IgD-negative memory B cell (primary cell): ENCODE results near the gene ZNF579. TPM values are rescaled to one million over a fixed set of nuclear protein-coding genes. Genes with fewer than 3 reads are reported as not detected.
A peak's percentile ranks its signal among the peaks of the same experiment; 100 is the strongest.
"Not testable (repeated sequence)": the region's sequence is repeated elsewhere in the genome, so short reads cannot be mapped to it uniquely, and the experiment has no call there.

Experiments used
- H3K27ac Mint-ChIP-seq, 3 donors: one replicate each; pipeline ENCODE4 v1.8.0; 2020 to 2022; ENCODE audit warnings: mild to moderate bottlenecking in 3 of 3, mixed read lengths in 3 of 3, moderate library complexity in 1 of 3
- H3K27me3 Mint-ChIP-seq: one replicate; pipeline ENCODE4 v1.8.0; 2021; ENCODE audit warnings: mixed read lengths
- H3K36me3 Mint-ChIP-seq: one replicate; pipeline ENCODE4 v1.8.0; 2020; ENCODE audit warnings: mild to moderate bottlenecking, mixed read lengths
- H3K4me1 Mint-ChIP-seq, 3 donors: one replicate each; pipeline ENCODE4 v1.8.0; 2020 to 2022; ENCODE audit warnings: mixed read lengths in 3 of 3, mild to moderate bottlenecking in 1 of 3
- H3K4me3 Mint-ChIP-seq, 4 donors: one replicate each; pipeline ENCODE4 v1.8.0; 2020 to 2022; ENCODE audit warnings: mild to moderate bottlenecking in 4 of 4, mixed read lengths in 4 of 4, moderate library complexity in 3 of 4
- H3K9me3 Mint-ChIP-seq, 3 donors: one replicate each; pipeline ENCODE4 v1.8.0; 2020 to 2021; ENCODE audit warnings: mixed read lengths in 3 of 3, mild to moderate bottlenecking in 1 of 3
- polyA plus RNA-seq: library from polyadenylated mRNA; unstranded; fragments of 300-500 nt; fragmentation: Illumina TruSeq; gene quantifications from one replicate; pipeline ENCODE4 v1.2.3, GENCODE V29; 2021

The ZNF579 gene
- polyA plus RNA-seq, 1 donor from 2014 or later = 0.79 TPM

DNA sequence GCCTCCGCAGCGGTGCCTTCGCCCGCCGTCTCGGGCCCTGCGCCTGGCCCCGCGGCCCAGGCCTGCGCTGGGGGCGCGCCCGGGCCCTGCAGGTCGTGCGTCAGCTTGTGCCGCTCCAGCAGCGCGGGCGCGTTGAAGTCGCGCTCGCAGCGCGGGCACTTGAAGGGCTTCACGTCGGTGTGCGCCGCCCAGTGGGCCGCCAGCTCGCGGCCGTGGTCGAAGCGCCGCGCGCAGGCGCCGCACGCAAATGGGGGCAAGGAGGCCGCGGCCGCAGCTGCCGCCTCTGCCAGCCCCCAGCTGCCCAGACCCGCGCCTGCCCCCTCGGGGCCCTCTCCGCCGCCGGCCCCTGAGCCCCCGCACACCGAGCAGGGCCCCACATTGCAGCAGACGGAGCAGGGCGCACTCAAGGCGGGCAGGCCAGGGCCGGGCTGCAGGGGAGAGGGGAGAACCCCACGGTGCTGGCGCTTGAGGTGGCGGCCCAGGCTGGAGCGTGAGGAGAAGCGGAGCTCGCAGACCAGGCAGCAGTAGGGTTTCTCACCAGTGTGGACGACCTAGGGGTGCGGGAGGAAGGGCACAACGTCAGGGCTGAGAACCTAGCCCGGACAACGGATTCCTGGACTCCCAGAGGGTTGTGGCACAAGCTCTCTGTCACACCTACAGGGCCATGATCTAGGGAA is 12.6 kb upstream of the ZNF579 start:
- H3K36me3 Mint-ChIP-seq = peaks cover 21% of the 10 kb centered on the region
- peaks cover 0 to 5% (median 3%) of the 10 kb centered on the region in 3 donors for H3K4me1 Mint-ChIP-seq
- H3K27me3 Mint-ChIP-seq = peaks cover 5% of the 10 kb centered on the region
- H3K27ac Mint-ChIP-seq = no peak overlapping the region
- H3K4me3 Mint-ChIP-seq = no peak overlapping the region
- H3K9me3 Mint-ChIP-seq = peaks cover 0 to 10% (median 0%) of the 10 kb centered on the region in 3 donors

DNA sequence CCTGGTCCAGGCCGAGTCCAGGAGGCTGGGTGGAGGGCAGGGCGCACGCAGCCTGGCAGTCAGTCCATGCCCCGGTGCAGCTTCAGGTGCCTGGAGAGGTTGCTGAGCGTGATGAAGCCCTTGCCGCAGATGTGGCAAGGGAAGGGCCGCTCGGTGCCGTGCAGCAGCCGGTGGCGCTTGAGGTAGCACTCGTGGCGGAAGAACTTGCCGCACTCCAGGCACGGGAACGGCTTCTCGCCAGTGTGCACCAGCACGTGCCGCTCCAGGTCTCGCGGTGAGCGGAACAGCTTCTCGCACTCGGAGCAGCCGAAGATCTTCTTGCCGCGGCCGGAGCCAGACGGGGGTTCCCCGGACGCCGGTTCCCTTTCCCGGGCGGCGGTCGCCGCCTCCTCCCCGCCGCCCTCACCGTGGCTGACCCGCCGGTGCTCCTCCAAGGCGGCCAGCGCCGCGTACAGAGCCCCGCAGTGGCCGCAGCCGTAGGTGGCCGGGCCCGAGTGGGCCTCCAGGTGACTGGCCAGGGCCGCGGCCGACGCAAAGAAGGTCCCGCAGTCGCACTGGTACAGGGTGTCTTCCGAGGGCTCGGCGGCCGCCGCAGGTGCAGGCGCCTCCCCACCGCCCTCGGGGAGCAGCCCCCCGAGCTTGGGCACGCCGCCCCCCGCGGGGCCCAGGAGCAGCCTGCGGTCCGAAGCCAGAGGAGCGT is 11.9 kb upstream of the ZNF579 start:
- Mint-ChIP-seq H3K4me1 (peaks cover under 1 to 5% (median 3%) of the 10 kb centered on the region in 3 donors), H3K9me3 (peaks cover 0 to 10% (median 0%) of the 10 kb centered on the region in 3 donors), H3K4me3 (no peak overlapping the region), H3K27ac (no peak overlapping the region), H3K36me3 (peaks cover 21% of the 10 kb centered on the region), H3K27me3 (peaks cover 5% of the 10 kb centered on the region)

DNA sequence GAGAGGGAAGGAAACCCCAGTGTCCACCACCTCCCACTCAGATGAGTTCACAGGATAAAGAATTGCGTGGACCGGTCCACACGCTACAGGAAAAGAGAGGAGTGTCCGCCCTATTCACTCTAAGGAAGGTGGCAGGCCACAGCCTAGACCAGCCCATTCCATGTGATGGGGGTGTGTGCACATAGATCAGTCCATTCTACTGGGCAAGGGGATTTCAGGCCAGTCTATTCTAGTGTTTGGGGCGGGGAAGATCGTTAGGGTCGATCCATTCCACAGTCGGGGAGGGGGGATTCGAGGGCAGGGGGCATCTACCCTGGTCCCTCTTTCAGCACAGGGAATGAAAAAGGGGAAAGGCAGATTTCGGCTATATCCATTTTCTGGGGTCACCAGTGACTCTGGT is 10.9 kb upstream of the ZNF579 start:
- Mint-ChIP-seq H3K4me1 (peaks cover 5 to 11% (median 11%) of the 10 kb centered on the region in 3 donors), H3K9me3 (peaks cover 0 to 10% (median 0%) of the 10 kb centered on the region in 3 donors), H3K27ac (no peak overlapping the region), H3K36me3 (peaks cover 18% of the 10 kb centered on the region), H3K4me3 (no peak overlapping the region), H3K27me3 (peaks cover 10% of the 10 kb centered on the region)

DNA sequence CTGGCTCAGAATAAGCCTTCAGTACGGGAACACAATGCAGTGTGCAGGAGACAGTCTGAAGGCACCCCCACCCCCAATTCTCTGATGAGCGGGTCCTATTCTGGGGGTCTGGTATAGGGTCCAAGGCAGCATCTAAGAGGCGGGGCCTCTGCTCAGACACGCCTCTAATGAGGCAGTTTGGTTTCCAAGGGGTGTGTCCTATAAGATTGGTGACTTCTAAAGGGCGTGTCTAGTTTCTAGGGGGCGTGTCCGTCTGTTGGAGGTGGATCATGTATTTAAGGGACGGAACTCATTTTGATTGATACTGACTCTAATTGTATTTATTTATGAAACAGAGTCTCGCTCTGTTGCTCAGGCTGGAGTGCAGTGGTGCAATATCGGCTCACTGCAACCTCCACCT is 10.0 kb upstream of the ZNF579 start:
- Mint-ChIP-seq H3K4me3 (peak overlapping the region in 1 of 4 donors; percentile 68), H3K27me3 (peaks cover 11% of the 10 kb centered on the region), H3K27ac (no peak overlapping the region), H3K36me3 (peaks cover 16% of the 10 kb centered on the region), H3K4me1 (peaks cover 9 to 15% (median 11%) of the 10 kb centered on the region in 3 donors), H3K9me3 (peaks cover 0 to 8% (median 0%) of the 10 kb centered on the region in 3 donors)

DNA sequence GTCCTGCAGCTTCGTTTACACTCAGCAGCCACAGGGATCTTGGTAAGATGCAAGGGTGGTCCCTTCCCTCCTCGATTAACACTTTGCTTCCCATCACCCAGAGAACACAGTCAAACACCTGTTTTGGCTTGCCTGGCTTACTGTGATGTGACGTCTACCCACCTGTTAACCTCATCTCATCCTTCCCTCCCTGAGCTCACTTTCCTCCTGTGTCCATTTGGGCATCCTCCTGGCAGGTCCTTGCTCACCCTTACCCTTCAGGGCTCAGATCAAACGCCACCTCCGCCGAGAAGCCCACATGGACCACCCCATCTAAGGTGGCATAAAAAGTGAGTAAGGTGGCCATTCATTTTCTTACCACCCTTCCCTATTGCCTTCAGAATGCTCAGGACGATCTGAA is 9.5 kb upstream of the ZNF579 start:
- Mint-ChIP-seq H3K9me3 (peaks cover 0 to 4% (median 0%) of the 10 kb centered on the region in 3 donors), H3K27me3 (peaks cover 11% of the 10 kb centered on the region), H3K27ac (peak overlapping the region in 1 of 3 donors; percentile 33), H3K4me3 (no peak overlapping the region), H3K4me1 (peaks cover 14 to 19% (median 15%) of the 10 kb centered on the region in 3 donors), H3K36me3 (peaks cover 11% of the 10 kb centered on the region)

DNA sequence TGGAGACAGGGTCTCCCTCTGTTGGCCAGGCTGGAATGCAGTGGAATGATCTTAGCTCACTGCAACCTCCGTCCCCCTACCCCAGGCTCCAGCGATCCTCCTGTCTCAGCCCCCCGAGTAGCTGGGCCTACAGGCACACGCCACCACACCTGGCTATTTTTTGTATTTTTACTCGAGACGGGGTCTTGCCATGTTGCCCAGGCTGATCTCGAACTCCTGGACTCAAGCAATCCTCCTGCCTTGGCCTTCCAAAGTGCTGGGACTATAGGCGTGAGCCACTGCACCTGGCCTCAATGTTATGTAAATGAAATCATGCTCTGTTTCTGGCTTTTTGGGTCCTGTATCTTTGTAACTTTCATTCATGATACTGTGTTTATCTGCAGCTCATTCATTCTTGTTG is 8.1 kb upstream of the ZNF579 start:
- H3K36me3 Mint-ChIP-seq = peaks cover 6% of the 10 kb centered on the region
- H3K27ac Mint-ChIP-seq = peak overlapping the region in 1 of 3 donors; percentile 25
- H3K27me3 Mint-ChIP-seq = peaks cover 11% of the 10 kb centered on the region
- peak overlapping the region in 2 of 4 donors; percentile 16 to 52 for H3K4me3 Mint-ChIP-seq
- H3K9me3 Mint-ChIP-seq = no peaks in the 10 kb centered on the region
- peaks cover 12 to 18% (median 18%) of the 10 kb centered on the region in 3 donors for H3K4me1 Mint-ChIP-seq

DNA sequence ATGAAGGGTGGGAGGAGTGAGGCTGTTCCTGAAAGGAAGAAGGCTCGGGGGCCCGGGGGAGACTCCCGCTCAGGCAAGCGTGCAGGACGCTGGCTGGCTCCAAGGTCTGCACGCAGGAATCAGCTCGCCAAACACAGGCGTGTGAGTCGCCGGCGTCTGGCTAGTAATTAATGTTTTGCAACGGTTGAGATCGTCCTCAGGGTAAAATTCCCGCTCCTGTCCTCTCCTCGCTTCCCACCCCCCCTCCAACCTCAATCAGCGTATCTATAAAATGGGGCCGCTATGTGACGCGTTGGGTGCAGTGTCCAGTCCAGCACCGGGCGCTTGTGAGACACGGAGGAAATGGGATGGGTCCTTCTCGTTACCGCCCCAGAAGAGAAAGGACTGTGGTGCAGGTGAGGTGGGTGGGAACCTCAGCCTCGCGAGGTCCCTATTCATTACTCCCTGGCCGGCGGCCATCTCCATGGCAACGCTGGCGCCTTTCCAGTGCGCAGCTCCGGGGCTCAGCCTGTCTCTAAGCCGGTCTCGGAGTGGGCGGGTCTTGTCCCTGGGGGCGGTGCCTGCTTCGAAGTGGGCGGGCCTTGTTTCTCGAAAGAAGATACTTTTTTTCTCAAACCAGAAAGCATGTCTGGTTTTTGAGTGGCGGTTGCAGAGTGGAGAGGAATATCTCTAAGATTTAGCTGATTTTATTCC is 6.5 kb upstream of the ZNF579 start:
- H3K4me3 Mint-ChIP-seq = peak overlapping the region; percentile 81 to 95 (median 88)

DNA sequence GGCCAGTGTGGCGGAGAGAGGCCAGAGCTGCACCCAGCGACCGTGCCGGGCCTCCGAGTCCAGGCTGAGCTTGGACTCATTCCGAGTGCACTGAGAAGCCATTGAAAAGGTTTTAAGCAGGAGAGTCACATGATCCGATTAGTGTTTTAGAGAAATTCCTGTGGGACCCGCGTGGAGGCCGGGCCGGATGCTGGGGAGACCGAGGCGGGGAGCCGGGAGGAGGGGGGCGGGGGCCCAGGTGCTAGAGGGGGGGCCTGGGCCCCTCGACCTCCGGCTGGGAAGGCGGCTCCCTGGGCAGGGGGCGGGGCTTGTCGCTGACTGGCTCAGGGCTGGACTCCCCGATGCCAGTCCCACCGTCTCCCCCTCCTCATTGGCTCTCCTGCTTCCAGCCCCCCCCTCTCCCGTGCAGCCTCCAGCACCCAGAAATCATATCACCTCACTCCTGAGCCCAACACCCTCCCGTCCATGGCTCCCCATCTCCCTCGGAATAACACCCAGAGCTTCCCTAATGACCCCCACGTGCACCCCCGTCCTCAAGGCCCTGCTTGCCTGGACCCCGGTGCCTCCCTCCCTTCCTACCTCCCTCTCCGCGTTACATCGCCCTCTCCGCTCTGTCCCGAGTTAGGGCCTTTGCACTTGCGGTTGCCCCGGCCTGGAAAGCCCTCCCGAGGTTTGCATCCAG is 5.2 kb upstream of the ZNF579 start:
- Mint-ChIP-seq H3K9me3 (no peaks in the 10 kb centered on the region), H3K4me1 (peaks cover 12 to 28% (median 18%) of the 10 kb centered on the region in 3 donors), H3K27me3 (peaks cover 7% of the 10 kb centered on the region), H3K4me3 (peak overlapping the region; percentile 63 to 87 (median 75)), H3K36me3 (no peaks in the 10 kb centered on the region), H3K27ac (peak overlapping the region; percentile 31 to 71 (median 58))

More for the DNA sequence above, 6.5 kb upstream of the ZNF579 start:
- H3K27me3 Mint-ChIP-seq = peaks cover 11% of the 10 kb centered on the region
- H3K36me3 Mint-ChIP-seq = peaks cover 4% of the 10 kb centered on the region
- peak overlapping the region; percentile 63 to 78 (median 72) for H3K27ac Mint-ChIP-seq
- H3K4me1 Mint-ChIP-seq = peaks cover 12 to 19% (median 18%) of the 10 kb centered on the region in 3 donors
- H3K9me3 Mint-ChIP-seq = no peaks in the 10 kb centered on the region

DNA sequence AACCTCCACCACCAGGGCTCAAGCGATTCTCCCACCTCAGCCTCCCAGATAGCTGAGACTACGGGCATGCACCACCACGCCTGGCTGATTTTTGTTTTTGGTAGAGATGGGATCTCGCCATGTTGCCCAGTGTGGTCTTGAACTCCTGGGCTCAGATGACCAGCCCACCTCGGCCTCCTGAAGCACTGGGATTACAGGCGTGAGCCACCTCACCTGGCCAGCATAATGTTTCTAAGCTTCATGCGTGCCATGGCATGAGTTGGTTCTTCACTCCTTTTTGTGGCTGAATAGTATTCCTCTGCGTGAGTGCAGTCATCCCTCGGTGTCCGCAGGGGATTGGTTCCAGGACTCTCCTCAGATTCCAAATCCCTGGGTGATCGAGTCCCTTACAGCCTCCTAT is 4.2 kb upstream of the ZNF579 start:
- no peaks in the 10 kb centered on the region for H3K36me3 Mint-ChIP-seq
- peak overlapping the region in 1 of 4 donors; percentile 71 for H3K4me3 Mint-ChIP-seq
- peaks cover 12 to 30% (median 19%) of the 10 kb centered on the region in 3 donors for H3K4me1 Mint-ChIP-seq
- H3K9me3 Mint-ChIP-seq = no peaks in the 10 kb centered on the region
- H3K27ac Mint-ChIP-seq = peak overlapping the region in 1 of 3 donors; percentile 58
- peaks cover 6% of the 10 kb centered on the region for H3K27me3 Mint-ChIP-seq

DNA sequence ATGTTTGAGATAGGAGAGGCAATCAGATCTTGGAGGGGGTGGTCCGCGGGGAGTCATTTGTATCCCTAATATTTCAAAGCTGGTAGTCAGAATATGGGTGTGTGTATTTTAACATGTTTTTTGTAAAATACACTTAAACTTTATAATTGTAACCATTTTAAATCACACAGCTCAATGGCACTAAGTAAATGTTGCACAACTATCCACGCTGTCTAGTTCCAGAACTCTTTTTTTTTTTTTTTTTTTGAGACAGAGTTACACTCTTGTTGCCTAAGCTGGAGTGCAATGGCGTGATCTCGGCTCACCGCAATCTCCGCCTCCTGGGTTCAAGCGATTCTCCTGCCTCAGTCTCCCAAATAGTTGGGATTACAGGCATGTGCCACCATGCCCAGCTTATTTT is 3.2 kb upstream of the ZNF579 start:
- H3K27me3 Mint-ChIP-seq = not testable (repeated sequence)

DNA sequence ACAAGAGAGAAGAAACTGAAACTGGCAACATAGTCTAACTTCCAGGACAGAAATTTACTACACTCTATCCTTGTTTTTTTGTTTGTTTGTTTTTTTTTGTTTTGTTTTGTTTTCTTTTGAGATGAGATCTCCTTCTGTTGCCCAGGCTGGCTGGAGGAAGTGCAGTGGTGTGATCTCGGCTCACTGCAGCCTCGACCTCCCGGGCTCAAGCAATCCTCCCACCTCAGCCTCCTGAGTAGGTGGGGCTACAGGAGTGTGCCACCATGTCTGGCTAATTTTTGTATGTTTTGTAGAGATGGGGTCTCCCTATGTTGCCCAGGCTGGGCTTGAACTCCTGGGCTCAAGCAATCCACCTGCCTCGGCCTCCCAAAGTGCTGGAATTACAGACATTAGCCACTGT is 1.6 kb upstream of the ZNF579 start:
- H3K27me3 Mint-ChIP-seq = not testable (repeated sequence)
- peak overlapping the region in 1 of 3 donors; percentile 10 for H3K27ac Mint-ChIP-seq

More for the DNA sequence above, 3.2 kb upstream of the ZNF579 start:
- H3K4me1 Mint-ChIP-seq = peaks cover 12 to 33% (median 23%) of the 10 kb centered on the region in 3 donors
- not testable (repeated sequence) for H3K9me3 Mint-ChIP-seq, H3K36me3 Mint-ChIP-seq, H3K27ac Mint-ChIP-seq
- H3K4me3 Mint-ChIP-seq = peak overlapping the region in 1 of 4 donors; percentile 17

DNA sequence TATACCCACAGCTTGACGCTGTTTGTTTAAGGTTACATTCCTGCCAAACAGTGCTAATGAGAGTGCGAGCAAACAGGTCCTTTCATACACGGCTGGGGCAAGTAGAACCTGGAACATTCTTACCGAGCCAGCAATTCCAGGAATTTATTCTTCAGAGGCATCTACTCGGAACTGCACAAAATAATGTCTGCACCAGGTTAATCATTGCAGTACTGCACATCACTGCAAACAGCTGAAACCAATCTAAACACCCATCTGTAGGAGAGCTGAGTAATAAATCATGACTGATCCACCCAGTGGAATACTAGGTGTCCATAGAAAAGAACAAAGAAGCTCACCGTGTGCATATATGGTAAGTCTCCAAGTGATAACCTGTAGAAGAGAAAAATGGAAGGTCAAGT is 1.2 kb upstream of the ZNF579 start:
- peaks cover 6 to 27% (median 18%) of the 10 kb centered on the region in 3 donors for H3K4me1 Mint-ChIP-seq
- no peaks in the 10 kb centered on the region for H3K9me3 Mint-ChIP-seq
- peak overlapping the region in 2 of 3 donors; percentile 10 to 50 for H3K27ac Mint-ChIP-seq
- H3K4me3 Mint-ChIP-seq = peak overlapping the region in 3 of 4 donors; percentile 15 to 61 (median 36)
- peaks cover 4% of the 10 kb centered on the region for H3K36me3 Mint-ChIP-seq
- H3K27me3 Mint-ChIP-seq = peaks cover 3% of the 10 kb centered on the region

More for the DNA sequence above, 1.6 kb upstream of the ZNF579 start:
- H3K9me3 Mint-ChIP-seq, H3K36me3 Mint-ChIP-seq: not testable (repeated sequence)
- peaks cover 9 to 30% (median 20%) of the 10 kb centered on the region in 3 donors for H3K4me1 Mint-ChIP-seq
- peak overlapping the region in 2 of 4 donors; percentile 36 to 61 for H3K4me3 Mint-ChIP-seq

DNA sequence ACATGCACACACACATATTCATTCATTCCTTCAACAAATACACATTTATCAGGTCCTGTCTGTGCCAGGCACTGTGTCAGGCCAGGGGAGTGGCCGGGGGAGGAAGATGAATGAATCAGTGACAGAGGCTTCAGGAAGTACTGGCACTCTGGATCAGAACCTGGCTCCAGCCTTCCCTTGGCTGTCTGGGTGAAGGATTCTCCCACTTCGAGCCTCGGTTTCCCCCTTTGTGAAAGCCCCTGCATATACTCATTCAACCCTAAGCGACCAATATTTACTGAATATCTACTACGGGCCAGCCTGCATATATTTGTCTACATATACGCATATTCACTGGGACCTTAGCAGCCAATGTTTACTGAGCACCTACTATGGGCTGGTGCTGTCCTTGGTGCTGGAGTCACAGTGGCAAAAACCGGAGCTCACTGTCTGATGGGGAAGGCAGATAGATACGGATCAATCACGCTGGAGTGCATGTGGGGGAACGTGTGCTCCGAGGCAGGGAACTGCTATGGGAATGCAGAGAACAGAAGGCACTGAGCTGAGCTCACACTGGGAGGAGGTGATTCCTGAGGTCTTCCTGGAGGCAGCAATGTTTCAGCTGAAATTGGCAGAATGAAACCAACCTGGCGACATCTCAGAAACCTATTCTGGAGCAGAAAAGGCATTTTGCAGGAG is 636 bp upstream of the ZNF579 start:
- H3K36me3 Mint-ChIP-seq = peaks cover 5% of the 10 kb centered on the region
- H3K27me3 Mint-ChIP-seq = peaks cover 3% of the 10 kb centered on the region
- H3K4me1 Mint-ChIP-seq = peaks cover 6 to 24% (median 17%) of the 10 kb centered on the region in 3 donors
- peak overlapping the region in 2 of 3 donors; percentile 50 to 54 for H3K27ac Mint-ChIP-seq
- peak overlapping the region; percentile 39 to 83 (median 78) for H3K4me3 Mint-ChIP-seq
- no peaks in the 10 kb centered on the region for H3K9me3 Mint-ChIP-seq
